GM11168 (cell line): ENCODE data around the gene VAV3.
"Not testable (repeated sequence)": the region's sequence is repeated elsewhere in the genome, so short reads cannot be mapped to it uniquely, and the experiment has no call there.

Experiments
- in situ Hi-C: fragments of 300-500 bp; cut with MboI; formaldehyde crosslinking; loops from one replicate; pipeline ENCODE4 v1.12.0; 2022; ENCODE audit warnings: low sequenced_read_pairs; ENCODE audit not compliant: unreplicated experiment

VAV3 gene, protein sequence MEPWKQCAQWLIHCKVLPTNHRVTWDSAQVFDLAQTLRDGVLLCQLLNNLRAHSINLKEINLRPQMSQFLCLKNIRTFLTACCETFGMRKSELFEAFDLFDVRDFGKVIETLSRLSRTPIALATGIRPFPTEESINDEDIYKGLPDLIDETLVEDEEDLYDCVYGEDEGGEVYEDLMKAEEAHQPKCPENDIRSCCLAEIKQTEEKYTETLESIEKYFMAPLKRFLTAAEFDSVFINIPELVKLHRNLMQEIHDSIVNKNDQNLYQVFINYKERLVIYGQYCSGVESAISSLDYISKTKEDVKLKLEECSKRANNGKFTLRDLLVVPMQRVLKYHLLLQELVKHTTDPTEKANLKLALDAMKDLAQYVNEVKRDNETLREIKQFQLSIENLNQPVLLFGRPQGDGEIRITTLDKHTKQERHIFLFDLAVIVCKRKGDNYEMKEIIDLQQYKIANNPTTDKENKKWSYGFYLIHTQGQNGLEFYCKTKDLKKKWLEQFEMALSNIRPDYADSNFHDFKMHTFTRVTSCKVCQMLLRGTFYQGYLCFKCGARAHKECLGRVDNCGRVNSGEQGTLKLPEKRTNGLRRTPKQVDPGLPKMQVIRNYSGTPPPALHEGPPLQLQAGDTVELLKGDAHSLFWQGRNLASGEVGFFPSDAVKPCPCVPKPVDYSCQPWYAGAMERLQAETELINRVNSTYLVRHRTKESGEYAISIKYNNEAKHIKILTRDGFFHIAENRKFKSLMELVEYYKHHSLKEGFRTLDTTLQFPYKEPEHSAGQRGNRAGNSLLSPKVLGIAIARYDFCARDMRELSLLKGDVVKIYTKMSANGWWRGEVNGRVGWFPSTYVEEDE

DNA sequence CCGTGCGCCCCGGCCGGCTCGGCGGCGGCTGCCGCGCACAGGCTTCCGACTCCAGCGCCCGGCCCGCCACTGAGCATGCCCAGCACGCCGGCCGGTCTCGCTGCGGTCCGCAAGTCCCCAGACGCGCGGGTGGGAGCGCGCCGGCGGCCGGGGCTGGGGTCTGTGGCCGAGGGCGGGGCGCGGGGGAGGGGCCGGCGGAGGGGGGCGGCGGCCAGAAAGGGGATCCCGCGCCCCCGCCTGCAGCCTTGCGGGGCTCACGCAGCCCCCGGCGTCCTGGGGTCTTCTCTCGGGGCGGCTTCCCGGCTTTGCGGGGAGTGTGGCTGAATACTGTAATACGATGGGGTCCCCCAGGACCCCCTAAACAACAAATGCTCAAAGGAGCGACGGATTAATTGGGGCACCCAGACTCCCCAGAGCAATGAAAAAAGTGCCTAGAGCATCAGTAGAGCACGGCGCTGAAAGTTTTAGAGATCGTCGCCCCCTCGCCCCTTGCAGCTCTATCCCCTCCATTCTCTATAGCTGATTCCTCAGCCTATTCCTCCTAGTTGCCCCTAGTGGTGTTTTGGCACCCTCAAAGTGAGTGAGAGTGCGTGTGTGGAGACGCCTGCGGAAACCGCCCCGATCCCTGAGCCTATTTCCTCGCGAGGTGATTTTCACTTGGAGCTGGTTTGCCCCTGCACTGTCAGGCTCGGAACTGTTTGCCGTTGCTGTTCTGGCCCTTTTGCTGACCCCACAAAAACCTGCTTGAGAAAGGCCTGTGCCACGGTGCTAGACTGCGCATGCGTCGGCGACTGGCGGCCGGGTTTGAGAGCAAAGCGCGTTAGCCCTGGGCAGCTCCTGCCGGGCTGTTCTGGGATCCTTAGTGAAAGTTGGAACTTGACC lies at the start of gene VAV3:
Gene VAV3, minus strand, starts transcription at position 71 of the 882 bp plus-strand sequence. CDS start 311 bp downstream, outside the sequence.
- in situ Hi-C loops = no loop called here

DNA sequence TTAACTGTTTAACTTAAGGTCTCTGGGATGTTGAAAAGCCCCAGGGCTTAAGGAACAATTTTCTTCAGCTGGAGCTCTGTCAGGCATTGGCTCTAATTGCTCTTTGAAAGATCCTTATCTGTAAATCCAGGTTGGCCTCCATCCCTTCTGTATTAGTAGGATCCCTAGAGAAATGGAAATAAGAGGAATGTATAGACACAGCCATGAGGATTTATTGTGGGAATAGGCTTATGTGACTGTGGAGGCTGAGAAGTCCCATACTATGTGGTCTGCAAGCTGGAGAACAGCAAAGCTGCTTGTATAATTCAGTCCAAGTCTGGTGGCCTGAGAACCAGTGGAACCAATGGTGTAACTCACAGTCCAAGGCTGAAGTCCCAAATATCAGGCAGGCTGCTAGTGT lies 47.6 kb upstream of the VAV3 start:
- in situ Hi-C loops = no loop called here

DNA sequence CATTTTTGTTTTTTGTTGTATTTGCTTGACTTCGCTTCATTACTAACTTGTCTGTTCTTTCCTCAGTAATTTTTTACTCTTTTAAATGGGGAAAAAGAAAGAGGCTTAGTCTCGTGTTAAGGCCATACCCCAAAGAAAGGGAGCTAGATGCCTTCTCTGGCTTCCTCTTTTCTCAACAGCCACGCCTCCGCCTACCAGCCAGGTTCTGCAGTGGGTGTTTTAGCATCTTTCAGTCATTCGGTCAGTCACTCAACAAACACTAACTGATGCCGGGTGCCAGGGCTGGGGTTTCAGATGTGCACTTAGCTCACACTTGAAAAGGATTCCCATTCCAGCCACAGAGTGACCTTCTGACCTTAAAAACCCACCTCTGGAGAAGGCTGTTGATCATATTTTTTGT lies 46.3 kb upstream of the VAV3 start:
- in situ Hi-C loops = no loop called here

DNA sequence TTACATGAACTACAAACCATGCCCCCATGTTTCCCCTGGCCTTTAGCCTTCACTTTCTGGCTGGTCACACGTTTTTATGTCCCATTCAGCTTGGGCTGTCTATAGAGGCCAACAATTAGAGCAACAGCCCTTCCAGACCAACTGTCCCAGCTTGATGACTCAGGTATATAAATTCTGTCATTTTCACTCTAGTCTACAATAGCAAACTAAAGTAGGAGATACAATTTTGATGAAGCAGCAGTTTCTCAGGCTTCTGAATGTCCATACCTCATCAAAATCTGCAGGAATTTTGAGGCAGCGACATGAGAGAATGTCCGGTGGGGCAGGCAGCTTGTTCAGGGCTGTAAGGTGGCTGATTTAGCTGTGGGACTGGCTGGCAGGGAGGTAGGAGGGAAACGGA lies 45.6 kb upstream of the VAV3 start:
- in situ Hi-C loops = no loop called here

DNA sequence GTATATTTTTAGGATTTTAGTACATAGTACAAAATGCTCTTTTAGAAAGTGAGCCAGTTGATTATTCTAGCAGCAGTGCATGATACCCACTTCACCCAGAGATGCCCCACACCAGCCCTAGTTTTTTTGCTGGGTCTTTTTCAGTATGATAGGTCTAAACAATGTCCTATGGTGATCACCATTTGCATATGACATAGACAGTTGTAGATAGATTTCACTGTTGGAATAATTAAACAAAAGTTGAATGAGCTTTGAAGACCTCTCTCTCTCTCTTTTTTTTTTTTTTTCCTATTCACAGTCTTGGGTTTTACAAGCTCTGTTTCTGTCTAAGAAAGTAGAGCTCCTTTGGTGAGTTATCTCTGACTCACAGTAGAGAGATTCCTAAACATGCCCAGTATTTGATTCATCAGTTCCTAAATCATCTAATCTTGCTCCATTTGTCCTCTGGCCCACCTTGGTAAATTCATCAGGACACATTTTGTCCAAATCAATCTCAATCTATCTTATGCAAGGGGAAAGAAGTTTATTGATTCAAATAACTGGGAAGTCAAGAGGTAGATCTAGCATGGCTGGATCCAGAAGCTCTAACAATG lies 44.7 kb upstream of the VAV3 start:
- in situ Hi-C loops = no loop called here

DNA sequence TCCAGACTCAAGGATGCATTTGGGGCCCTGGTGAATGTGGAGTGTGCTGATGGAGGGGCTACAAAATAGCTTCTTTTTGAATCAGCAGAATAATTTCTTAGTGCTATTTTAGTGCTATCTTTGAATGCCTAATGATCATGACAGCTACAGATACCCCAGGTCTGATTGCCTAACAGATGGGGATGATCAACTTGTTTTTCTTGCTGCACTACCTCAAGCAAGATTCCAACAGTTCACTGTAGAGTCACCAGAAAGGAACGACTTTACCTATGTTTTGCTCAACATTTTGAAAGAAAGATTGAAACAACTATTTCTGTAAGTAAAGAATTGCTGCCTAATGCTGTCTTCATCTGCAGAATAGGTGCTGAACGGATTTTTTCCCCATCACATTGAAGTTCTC lies 42.6 kb upstream of the VAV3 start:
- in situ Hi-C loops = no loop called here

DNA sequence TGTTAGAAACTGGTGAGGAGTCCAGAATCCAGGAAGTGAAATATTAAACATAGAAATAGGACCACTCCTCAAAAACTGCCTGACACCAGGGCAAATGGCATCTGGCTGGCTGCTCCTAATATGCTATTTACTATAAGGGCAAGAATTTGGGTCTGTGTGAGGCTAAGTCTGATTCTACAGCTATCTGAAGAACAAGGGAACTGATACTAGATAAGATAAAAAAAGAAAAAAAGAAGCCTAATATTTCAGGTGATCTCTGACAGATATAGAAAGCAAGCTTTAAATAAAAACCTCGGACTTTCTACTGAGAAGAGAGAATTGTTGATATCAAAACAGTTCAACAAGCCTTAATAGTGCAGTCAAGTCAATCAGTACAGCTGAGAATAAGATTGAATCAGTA lies 42.1 kb upstream of the VAV3 start:
- in situ Hi-C loops = no loop called here

DNA sequence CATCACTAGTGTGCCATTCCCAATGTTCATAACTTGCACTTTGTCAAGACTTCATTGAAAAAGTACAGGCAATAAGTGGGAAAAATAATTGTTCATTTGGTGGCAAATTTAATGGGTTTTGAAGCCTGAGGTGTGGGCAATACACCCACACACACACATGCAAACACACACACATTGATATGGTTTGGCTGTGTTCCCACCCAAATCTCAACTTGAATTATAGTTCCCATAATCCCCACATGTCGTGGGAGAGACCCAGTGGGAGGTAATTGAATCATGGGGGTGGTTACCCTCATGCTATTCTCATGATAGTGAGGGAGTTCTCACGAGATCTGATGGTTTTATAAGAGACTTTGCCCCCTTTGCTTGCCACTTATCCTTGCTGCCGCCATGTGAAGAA lies 39.9 kb upstream of the VAV3 start:
- in situ Hi-C loops = not testable (repeated sequence)

DNA sequence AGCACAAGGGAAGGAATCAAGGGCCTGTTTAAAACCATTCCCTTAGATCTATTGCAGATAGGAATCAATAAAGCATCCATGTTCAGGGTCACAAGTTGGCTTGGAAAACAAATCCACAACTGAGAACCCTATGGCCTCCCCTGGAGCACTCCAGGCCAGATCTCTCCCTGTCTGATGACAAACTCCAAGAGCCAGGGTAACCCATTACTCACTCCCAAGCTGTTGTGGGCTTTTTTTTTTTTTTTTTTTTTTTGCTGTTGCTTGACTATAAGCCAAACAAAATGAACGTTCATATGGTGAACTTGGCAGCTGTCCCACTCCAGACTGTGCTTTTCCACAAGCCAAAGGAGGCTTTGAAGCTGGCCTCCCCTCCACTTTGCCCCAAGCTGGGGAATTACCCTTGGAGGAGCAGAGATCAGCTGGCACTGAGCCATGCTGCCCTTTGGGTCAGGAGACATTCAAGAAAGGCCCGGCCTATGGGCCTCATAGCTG lies 35.7 kb upstream of the VAV3 start:
- in situ Hi-C loops = no loop called here

DNA sequence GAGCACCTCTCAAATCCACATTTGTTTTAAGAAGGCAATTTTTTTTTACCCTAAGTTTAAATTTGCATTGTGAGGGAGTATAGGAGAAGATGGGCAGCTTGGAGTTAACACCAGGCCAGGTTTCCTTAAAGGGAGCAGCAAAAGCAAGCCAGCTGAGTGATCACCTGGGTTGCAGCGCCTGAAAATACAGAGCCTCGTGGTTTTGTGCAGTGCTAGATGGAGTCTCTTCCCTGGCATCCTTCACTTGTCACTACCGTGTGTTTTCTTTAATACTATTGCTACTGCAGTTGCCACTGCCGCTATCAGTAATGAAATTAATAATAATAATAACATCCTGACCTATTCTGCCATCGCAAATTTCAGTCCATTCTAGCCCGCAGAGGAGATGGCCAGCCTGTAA lies 35.2 kb upstream of the VAV3 start:
- in situ Hi-C loops = no loop called here

DNA sequence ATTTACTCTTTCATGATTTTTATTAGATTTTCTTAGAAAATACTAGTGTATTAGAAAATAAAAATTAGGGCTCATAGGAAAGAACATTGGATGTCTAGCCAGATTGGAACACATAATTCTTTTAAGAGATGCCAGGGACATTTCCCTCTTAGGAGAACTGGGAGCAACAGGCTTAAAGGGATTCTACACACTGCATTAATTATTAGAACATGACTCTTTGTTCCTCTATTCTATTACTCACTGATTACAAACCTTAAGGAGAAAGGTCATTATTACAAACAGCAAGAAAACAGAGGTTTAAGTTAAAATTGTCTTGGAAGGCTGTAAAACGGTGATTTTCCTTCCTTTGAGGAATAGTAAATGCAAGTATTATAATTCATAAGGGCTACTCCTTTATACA lies 32.9 kb upstream of the VAV3 start:
- in situ Hi-C loops = no loop called here

DNA sequence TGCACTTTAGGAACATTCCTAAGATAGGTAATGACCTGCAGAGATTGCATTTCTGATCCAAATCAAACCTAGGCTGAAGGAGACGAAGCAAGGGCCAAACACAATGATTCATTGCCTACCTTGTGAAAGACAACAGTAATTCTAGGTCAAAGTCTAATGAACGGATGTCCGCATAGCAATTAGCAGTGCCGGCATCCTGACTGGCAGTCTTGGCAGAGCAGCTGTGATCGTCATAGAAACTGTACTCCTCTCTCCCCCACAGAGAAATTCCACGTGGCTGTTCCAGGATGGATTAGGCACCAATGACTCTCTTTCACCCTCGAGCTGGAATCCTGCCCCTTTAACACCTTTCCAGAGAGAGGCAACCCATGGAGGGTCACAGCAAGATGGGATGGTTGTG lies 28.9 kb upstream of the VAV3 start:
- in situ Hi-C loops = no loop called here

DNA sequence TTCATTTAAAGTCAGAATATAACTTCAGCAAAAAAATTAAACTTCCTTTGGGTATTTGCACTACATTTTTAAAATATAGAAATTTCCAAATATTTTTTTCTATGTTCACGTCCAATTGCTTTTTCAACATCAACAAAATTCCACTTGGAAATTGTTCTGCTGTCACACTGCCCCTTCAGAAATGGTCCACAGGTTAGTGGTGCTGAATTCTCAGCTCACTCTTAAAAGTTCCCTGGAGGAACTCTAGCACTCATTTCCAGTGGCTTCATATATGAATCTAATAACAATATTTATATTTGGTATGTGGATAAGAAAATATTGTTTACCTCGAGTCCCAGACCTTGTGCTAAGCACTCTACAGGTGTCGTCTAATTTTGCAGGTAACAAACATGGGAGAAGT lies 27.4 kb upstream of the VAV3 start:
- in situ Hi-C loops = no loop called here

DNA sequence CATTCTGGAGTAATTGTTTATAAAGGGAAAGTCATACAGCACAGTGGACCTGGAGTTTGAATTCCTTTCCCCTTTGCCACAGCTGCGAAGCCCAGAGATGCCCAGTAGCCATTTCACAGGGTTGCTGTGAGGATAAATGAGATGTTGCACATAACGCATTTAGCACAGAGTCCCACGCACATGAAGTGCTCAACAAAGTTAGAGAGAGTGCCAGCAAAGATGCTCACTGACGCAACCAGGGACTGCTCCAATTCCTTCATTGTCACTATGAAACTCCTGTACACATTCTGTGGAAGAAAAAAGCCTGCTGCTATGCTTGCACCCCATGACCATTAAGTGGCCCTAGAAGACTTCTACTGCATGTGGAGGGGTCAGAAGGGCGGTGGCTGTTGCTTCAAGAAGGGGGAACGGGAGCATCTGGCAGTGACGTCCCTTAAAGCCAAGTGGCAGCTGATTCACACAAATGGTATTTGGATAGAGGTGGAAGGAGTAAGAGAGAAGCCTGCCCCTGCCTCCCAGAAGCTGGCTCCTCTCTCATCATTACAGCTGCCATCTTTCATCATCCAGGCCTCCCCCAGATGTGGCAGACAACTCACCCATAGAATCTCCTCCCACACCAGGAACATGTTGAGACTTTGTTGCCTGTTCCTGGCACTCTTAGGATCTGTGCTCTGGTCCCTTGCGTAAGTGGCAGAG lies 26.5 kb upstream of the VAV3 start:
- in situ Hi-C loops = no loop called here

DNA sequence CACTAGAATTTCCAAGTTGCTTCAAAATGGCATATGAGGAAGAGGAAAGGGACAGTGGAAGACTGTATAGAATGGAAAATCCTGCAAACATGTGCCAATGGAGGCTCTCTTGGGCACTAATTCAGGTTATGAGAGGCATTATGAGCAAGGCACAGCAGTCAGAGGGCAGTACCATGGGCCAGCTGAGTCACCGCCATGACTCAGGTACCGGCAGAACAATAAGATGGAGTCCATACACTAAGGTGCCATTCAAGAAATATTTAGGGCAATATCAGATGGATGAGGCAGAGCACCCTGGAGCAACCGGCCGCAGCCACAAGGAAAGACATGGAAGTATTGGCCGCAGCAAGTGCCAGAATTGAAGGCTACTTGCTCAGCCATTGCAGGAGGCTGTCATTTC lies 25.6 kb upstream of the VAV3 start:
- in situ Hi-C loops = no loop called here

DNA sequence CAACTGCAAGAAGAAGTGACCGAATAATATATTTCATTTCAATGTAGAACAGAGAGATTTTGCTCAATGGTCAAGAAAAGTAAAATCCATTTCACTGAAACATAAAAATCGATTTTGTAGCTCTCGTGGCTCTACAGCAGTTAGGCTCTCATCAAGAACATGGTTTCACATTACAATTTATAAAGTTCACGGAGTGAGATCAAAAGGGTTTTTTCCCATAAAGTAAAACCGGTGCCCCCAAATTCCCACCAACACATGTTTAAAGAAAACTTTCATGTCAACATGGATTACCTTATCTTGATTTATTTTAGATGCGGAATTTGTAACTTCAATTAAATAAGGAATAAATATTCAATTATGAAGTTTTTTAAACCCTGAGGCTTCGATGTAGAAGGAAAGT lies 16.3 kb upstream of the VAV3 start:
- in situ Hi-C loops = no loop called here

DNA sequence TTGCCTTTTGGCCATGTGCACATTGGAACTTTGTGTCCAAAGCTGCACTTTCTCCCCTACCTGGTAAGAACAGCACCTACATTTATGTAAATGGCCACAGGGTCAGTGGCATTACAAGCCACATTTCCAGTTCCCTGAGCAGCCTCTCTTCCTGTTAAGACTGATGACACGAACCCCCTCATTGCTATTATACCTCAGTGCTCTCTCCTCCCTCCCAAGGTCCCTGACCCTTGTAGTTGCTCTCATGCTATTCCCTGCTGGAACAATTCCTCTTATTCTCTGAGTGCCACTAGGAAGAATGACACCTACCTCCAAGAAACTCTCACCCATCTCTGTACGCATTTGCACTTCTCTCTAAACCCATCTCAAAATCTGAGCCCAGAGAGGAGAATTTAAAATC lies 14.9 kb upstream of the VAV3 start:
- in situ Hi-C loops = no loop called here

DNA sequence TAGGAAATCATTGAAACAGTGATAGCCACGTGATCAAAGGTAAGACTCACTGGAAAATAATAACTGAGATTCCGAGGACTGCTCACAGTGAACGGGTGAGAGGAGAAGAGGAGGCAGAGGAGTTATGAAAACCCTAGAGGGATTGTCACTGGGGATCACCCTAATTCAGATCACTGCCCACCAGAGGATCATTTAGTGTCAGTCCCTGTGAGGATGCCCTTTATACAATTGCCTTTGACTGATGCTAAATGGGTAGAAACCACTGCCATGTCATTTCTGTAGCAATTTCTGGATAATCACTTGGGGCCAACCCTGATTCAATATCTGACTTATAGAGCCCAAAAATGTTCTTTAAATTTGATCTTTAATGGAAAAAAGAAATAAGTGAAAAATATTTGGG lies 14.1 kb upstream of the VAV3 start:
- in situ Hi-C loops = no loop called here

DNA sequence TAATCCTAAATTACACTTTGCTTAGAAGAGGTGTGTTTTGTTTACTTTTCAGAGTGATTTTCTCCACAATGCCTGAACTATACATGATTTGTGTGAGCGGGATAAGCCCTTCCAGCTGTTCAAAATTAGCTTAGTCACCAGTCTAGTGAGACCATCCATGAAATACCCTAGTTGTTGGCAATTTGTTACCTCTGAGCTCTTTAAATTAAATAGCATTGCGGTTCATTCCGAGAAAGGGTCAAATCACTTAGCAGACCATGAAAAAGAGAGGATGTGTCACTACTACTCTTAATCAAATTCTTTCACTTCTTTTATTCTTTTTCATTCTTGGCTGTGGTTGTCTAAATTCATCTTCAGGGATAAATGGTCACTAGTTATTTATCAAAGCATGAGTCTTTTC lies 11.9 kb upstream of the VAV3 start:
- in situ Hi-C loops = no loop called here

DNA sequence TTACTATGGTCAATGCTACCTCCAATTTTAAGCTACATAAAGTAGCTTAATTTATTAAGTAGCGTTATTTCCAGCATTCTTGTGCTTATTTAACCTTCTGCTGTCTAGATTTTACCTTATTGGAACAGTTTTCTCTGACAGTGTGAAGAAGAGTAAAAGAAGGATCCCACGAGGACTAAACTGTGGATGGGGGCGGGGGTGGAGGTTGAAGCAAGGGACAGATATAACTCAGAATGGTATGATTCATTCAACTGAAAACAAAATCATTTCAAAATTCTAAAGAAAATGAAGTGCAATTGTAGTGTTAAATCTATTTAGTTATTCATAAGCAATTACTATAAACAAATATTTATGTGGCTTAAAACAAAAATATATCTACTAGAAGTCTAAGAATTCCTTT lies 11.5 kb upstream of the VAV3 start:
- in situ Hi-C loops = no loop called here
